K562 treated with DMSO at 1 percent for 24 hours (cell line): Measurements from ENCODE around the gene CBLN4. TPM values are rescaled to one million over a fixed set of nuclear protein-coding genes. Genes with fewer than 3 reads are reported as not detected.

ENCODE experiments used
- total RNA-seq: library from RNA; unstranded; fragments of 300-600 nt; gene quantifications from 2 replicates; pipeline ENCODE4 v1.2.3, GENCODE V29; 2022; ENCODE audit warnings: low read depth; ENCODE audit not compliant: insufficient read depth

The CBLN4 gene
- not detected in 2 replicates for total RNA-seq

DNA sequence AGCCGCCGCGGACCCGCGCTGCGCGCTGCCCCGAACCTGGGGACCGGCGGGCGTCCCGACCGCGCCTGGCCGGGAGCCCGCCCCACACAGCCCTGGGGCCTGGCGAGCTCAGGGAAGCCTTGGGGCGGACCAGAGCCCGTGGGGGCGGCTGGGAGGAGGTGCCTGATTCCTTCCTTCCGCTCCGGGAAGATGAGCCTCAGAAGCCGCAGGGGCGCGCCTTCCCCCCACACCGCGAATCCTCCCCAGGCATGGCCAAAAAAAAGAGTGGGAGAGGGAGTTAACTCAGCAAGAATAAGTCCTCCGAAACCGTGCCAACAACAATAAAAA lies at the start of gene CBLN4:
Gene CBLN4, minus strand, starts transcription at position 131 of the 327 bp plus-strand sequence. CDS start 1,348 bp downstream, outside the sequence.

Other genes starting within 250 kb of the CBLN4 start
- gene MC3R, start 243.2 kb upstream of the CBLN4 start, total RNA-seq, result not detected in 2 replicates